Measurements from ENCODE around the gene RDH13.
"Not testable (repeated sequence)": the region's sequence is repeated elsewhere in the genome, so short reads cannot be mapped to it uniquely, and the experiment has no call there.

The RDH13 gene

GRCh38 chr19:55063492-55063843 lies 520 bp upstream of the RDH13 start:
- no peak for TF ChIP-seq CTCF (IDR thresholded peaks at IDR 0.05; ENCODE audit: borderline replicate concordance, extremely low read depth, low read length, poor library complexity, severe bottlenecking)
- no peak for TF ChIP-seq EZH2 (IDR thresholded peaks at IDR 0.05; ENCODE audit: borderline replicate concordance, low read depth, low read length, severe bottlenecking)
- ATAC-seq (ENCODE audit: insufficient read depth, low read depth) (no peak), DNase-seq (no peak)
- no peak overlapping the region for H3K27ac ChIP-seq (ENCODE audit: low read length)
- H3K4me2 ChIP-seq (ENCODE audit: insufficient read depth, low read length) = no peak overlapping the region
- H3K9me3 ChIP-seq (ENCODE audit: insufficient read depth, low read length, severe bottlenecking) = no peaks in the 10 kb centered on the region
- no peak overlapping the region for H3K9ac ChIP-seq (ENCODE audit: low read depth, low read length)
- no peaks in the 10 kb centered on the region for H3K4me1 ChIP-seq (ENCODE audit: insufficient read depth, low read length)
- H3K4me3 ChIP-seq (ENCODE audit: low read depth in 1 of 2, low read length in 2 of 2) = no peak overlapping the region
- H2AFZ ChIP-seq (ENCODE audit: low read depth, low read length) = no peak overlapping the region
- no peaks in the 10 kb centered on the region for H4K20me1 ChIP-seq (ENCODE audit: insufficient read depth, low read length)
- H3K79me2 ChIP-seq (ENCODE audit: insufficient read depth, low read length) = no peaks in the 10 kb centered on the region
- H3K36me3 ChIP-seq (ENCODE audit: insufficient read depth, low read length) = no peaks in the 10 kb centered on the region
- no peaks in the 10 kb centered on the region for H3K27me3 ChIP-seq (ENCODE audit: insufficient read depth, low read length, poor library complexity)

DNA sequence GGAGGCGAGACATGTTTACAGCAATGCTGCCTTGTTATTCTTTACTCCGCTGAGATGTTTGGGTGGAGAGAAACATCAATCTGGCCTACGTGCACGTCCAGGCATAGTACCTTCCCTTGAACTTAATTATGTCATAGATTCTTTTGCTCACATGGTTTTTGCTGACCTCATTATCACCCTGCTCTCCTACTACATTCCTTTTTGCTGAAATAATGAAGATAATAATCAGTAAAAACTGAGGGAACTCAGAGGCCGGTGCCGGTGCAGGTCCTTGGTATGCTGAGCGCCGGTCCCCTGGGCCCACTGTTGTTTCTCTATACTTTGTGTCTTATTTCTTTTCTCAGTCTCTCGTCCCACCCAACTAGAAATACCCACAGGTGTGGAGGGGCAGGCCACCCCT lies 2.7 kb downstream of the RDH13 start:
- H3K27ac ChIP-seq (ENCODE audit: low read length); H3K79me2 ChIP-seq (ENCODE audit: insufficient read depth, low read length); H3K4me2 ChIP-seq (ENCODE audit: insufficient read depth, low read length); H2AFZ ChIP-seq (ENCODE audit: low read depth, low read length); H4K20me1 ChIP-seq (ENCODE audit: insufficient read depth, low read length); H3K9me3 ChIP-seq (ENCODE audit: insufficient read depth, low read length, severe bottlenecking); H3K4me3 ChIP-seq (ENCODE audit: low read depth in 1 of 2, low read length in 2 of 2); H3K27me3 ChIP-seq (ENCODE audit: insufficient read depth, low read length, poor library complexity); H3K4me1 ChIP-seq (ENCODE audit: insufficient read depth, low read length); H3K36me3 ChIP-seq (ENCODE audit: insufficient read depth, low read length); ATAC-seq (ENCODE audit: insufficient read depth, low read depth); DNase-seq; H3K9ac ChIP-seq (ENCODE audit: low read depth, low read length): not testable (repeated sequence)

DNA sequence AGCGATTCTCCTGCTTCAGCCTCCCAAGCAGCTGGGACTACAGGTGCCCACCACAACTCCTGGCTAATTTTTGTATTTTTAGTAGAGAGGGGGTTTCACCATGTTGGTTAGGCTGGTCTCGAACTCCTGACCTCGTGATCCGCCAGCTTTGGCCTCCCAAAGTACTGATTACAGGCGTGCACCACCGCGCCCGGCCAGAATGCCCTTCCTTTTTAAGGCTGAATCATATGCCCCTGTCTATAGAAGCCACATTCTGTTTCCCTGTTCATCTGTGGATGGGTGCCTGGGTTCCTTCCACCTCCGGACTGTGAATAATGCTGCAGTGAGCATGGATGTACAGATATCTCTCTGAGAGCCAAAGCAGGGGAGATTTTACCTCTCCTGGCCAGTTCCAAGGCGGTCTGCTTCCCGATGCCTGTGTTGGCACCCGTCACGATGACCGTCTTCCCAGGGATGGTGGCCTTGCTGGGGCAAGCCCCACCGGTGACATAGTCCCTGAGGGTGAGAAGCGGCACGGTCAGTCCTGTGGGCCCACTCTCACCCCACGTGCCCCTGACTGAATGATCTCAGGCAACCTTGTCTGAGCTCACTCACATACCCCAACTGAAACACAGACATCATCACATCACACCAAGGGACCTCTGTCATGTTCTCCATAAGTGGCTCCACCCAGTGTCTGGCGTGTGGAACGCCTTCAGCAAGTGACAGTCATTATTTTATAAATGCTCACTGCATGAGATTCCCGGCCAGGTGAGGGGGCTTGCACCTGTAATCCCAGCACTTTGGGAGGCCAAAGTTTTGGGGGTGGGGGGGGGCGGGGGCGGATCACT lies 4.0 kb downstream of the RDH13 start:
- DNase-seq (no peak), ATAC-seq (ENCODE audit: insufficient read depth, low read depth) (peak; percentile 50; the same call in 2 of the 3 replicates)

More for the DNA sequence above, 4.0 kb downstream of the RDH13 start:
- Histone ChIP-seq H2AFZ (ENCODE audit: low read depth, low read length) (no peak overlapping the region), H4K20me1 (ENCODE audit: insufficient read depth, low read length) (no peaks in the 10 kb centered on the region), H3K27me3 (ENCODE audit: insufficient read depth, low read length, poor library complexity) (no peaks in the 10 kb centered on the region), H3K27ac (ENCODE audit: low read length) (no peak overlapping the region), H3K4me3 (ENCODE audit: low read depth in 1 of 2, low read length in 2 of 2) (no peak overlapping the region), H3K4me1 (ENCODE audit: insufficient read depth, low read length) (no peaks in the 10 kb centered on the region), H3K36me3 (ENCODE audit: insufficient read depth, low read length) (no peaks in the 10 kb centered on the region), H3K4me2 (ENCODE audit: insufficient read depth, low read length) (no peak overlapping the region), H3K9me3 (ENCODE audit: insufficient read depth, low read length, severe bottlenecking) (no peaks in the 10 kb centered on the region), H3K79me2 (ENCODE audit: insufficient read depth, low read length) (no peaks in the 10 kb centered on the region), H3K9ac (ENCODE audit: low read depth, low read length) (no peak overlapping the region)
- TF ChIP-seq CTCF (IDR thresholded peaks at IDR 0.05; ENCODE audit: borderline replicate concordance, extremely low read depth, low read length, poor library complexity, severe bottlenecking) (peak; percentile 43), EZH2 (IDR thresholded peaks at IDR 0.05; ENCODE audit: borderline replicate concordance, low read depth, low read length, severe bottlenecking) (no peak)

All from DND-41 (cell line).